ENCODE data around the gene SNAI1.
"Not testable (repeated sequence)": the region's sequence is repeated elsewhere in the genome, so short reads cannot be mapped to it uniquely, and the experiment has no call there.

Gene SNAI1

GRCh38 chr20:49964964-49965780 is 17.6 kb upstream of the SNAI1 start:
- no peak for DNase-seq

- no peak for DNase-seq
Observed at GRCh38 chr20:49965781-49966305, 16.9 kb upstream of the SNAI1 start.

- DNase-seq, result no peak
Observed at GRCh38 chr20:49966861-49967260, 15.9 kb upstream of the SNAI1 start.

GRCh38 chr20:49969234-49969633 is 13.5 kb upstream of the SNAI1 start:
- no peak for DNase-seq

GRCh38 chr20:49969946-49970345 is 12.8 kb upstream of the SNAI1 start:
- no peak for DNase-seq

- DNase-seq, result no peak
Observed at GRCh38 chr20:49970498-49970897, 12.3 kb upstream of the SNAI1 start.

GRCh38 chr20:49973981-49974380 is 8.8 kb upstream of the SNAI1 start:
- DNase-seq, result no peak

- DNase-seq, result no peak
Observed at GRCh38 chr20:49976542-49976941, 6.2 kb upstream of the SNAI1 start.

- not testable (repeated sequence) for DNase-seq
Observed at GRCh38 chr20:49977740-49978139, 5.0 kb upstream of the SNAI1 start.

GRCh38 chr20:49978685-49979029 is 4.1 kb upstream of the SNAI1 start:
- no peak for DNase-seq

GRCh38 chr20:49979030-49979832 is 3.5 kb upstream of the SNAI1 start:
- no peak for DNase-seq

GRCh38 chr20:49980140-49981008 is 2.4 kb upstream of the SNAI1 start:
- DNase-seq, result no peak

- no peak for DNase-seq
Observed at GRCh38 chr20:49981218-49982071, 1.3 kb upstream of the SNAI1 start.

GRCh38 chr20:49982072-49982345 is 771 bp upstream of the SNAI1 start:
- no peak for DNase-seq

- no peak for DNase-seq
Observed at GRCh38 chr20:49983123-49983847, 505 bp downstream of the SNAI1 start.

GRCh38 chr20:49983848-49984408 is 1.1 kb downstream of the SNAI1 start:
- DNase-seq, result no peak

- no peak for DNase-seq
Observed at GRCh38 chr20:49984426-49985153, 1.8 kb downstream of the SNAI1 start.

- no peak for DNase-seq
Observed at GRCh38 chr20:49985157-49985556, 2.4 kb downstream of the SNAI1 start.

GRCh38 chr20:49985617-49986016 is 2.8 kb downstream of the SNAI1 start:
- no peak for DNase-seq

GRCh38 chr20:49986049-49986448 is 3.3 kb downstream of the SNAI1 start:
- DNase-seq, result no peak
